Keratinocyte (primary cell): Measurements from ENCODE around the gene GTF3C4.

ENCODE experiments used
- CTCF ChIP-seq, 3 experiments: IDR thresholded peaks in 1 of 3; conservative IDR thresholded peaks in 1 of 3; optimal IDR thresholded peaks in 1 of 3; 2 replicates in 2 of 3; 3 replicates in 1 of 3; pipeline versions ENCODE3 to v1.5.1; 2011; ENCODE audit warnings: low read length in 3 of 3, mild to moderate bottlenecking in 3 of 3, moderate library complexity in 2 of 3, control low read depth in 1 of 3, inconsistent platforms in 1 of 3; ENCODE audit not compliant: insufficient read depth in 2 of 3; ENCODE audit errors: extremely low read depth in 1 of 3
- EZH2 ChIP-seq: IDR thresholded peaks from one replicate; pipeline ENCODE4 v1.6.1; 2012; ENCODE audit warnings: inconsistent platforms, mild to moderate bottlenecking, low read length, moderate library complexity

GRCh38 chr9:132669698-132670456, 387 bp upstream of the GTF3C4 start, which contains the start of gene DDX31:
- no peak for TF ChIP-seq EZH2
- TF ChIP-seq CTCF (optimal IDR thresholded peaks at IDR 0.05 in 1 of 3, IDR thresholded peaks at IDR 0.05 in 1 of 3, conservative IDR thresholded peaks at IDR 0.05 in 1 of 3; ENCODE audit: extremely low read depth in 1 of 3, insufficient read depth in 2 of 3, low read length in 3 of 3) = no peak
